CD4-positive, alpha-beta memory T cell (primary cell): Measurements from ENCODE around the gene FHAD1. TPM values are rescaled to one million over a fixed set of nuclear protein-coding genes. Genes with fewer than 3 reads are reported as not detected.
"Not testable (repeated sequence)": the region's sequence is repeated elsewhere in the genome, so short reads cannot be mapped to it uniquely, and the experiment has no call there.

Source experiments
- CTCF ChIA-PET: fragments of 350-600 bp; sonication (Branson Sonifier 250); formaldehyde crosslinking; loops from one replicate; lab custom pipeline; 2021; ENCODE audit warnings: inconsistent platforms; ENCODE audit not compliant: partially characterized antibody; lab: Charles Lee
- POLR2A ChIA-PET: fragments of 350-600 bp; sonication (Branson Sonifier 250); formaldehyde crosslinking; loops from one replicate; lab custom pipeline; 2021; ENCODE audit not compliant: partially characterized antibody; lab: Charles Lee
- DNase-seq, 5 donors: peaks; one replicate each; pipeline versions ENCODE4 v3.0.0 to v3.0.0-alpha.2; 2020 to 2022; ENCODE audit warnings: mixed read lengths in 1 of 5
- H3K27ac ChIP-seq: one replicate; pipeline ENCODE4 v1.7.0; 2013; ENCODE audit warnings: low read depth, low read length
- H3K27me3 ChIP-seq: 2 replicates; pipeline ENCODE4 v1.7.0; 2013; ENCODE audit warnings: mild to moderate bottlenecking, low read length, moderate library complexity; ENCODE audit not compliant: insufficient read depth
- H3K36me3 ChIP-seq: 2 replicates; pipeline ENCODE4 v1.7.0; 2013; ENCODE audit warnings: mild to moderate bottlenecking, low read length, moderate library complexity; ENCODE audit not compliant: insufficient read depth
- H3K4me1 ChIP-seq: 2 replicates; pipeline ENCODE4 v1.7.0; 2013; ENCODE audit warnings: mild to moderate bottlenecking, low read length, moderate library complexity; ENCODE audit not compliant: insufficient read depth
- H3K4me3 ChIP-seq, 2 donors: one replicate each; pipeline ENCODE4 v1.7.0; 2013; ENCODE audit warnings: low read length in 2 of 2, mild to moderate bottlenecking in 1 of 2
- H3K9me3 ChIP-seq, 2 donors: one replicate each; pipeline ENCODE4 v1.7.0; 2013; ENCODE audit warnings: low read length in 2 of 2, control low read depth in 1 of 2; ENCODE audit not compliant: control insufficient read depth in 1 of 2
- H3K27ac Mint-ChIP-seq, 7 donors: one replicate each; pipeline ENCODE4 v1.8.0; 2020 to 2021; ENCODE audit warnings: mixed read lengths in 7 of 7, mild to moderate bottlenecking in 6 of 7, inconsistent platforms in 3 of 7, moderate library complexity in 3 of 7
- H3K27me3 Mint-ChIP-seq, 2 donors: one replicate each; pipeline ENCODE4 v1.8.0; 2020 to 2021; ENCODE audit warnings: mixed read lengths in 2 of 2
- H3K36me3 Mint-ChIP-seq, 2 donors: one replicate each; pipeline ENCODE4 v1.8.0; 2020 to 2021; ENCODE audit warnings: mixed read lengths in 2 of 2, inconsistent platforms in 1 of 2, mild to moderate bottlenecking in 1 of 2
- H3K4me1 Mint-ChIP-seq, 4 donors: one replicate each; pipeline ENCODE4 v1.8.0; 2020 to 2021; ENCODE audit warnings: mixed read lengths in 4 of 4, mild to moderate bottlenecking in 1 of 4
- H3K4me3 Mint-ChIP-seq, 8 donors: one replicate each; pipeline ENCODE4 v1.8.0; 2020 to 2021; ENCODE audit warnings: mixed read lengths in 8 of 8, mild to moderate bottlenecking in 7 of 8, moderate library complexity in 6 of 8, inconsistent platforms in 3 of 8
- H3K9me3 Mint-ChIP-seq, 8 donors: one replicate each; pipeline ENCODE4 v1.8.0; 2020 to 2021; ENCODE audit warnings: mixed read lengths in 8 of 8, mild to moderate bottlenecking in 5 of 8, inconsistent platforms in 3 of 8, moderate library complexity in 1 of 8
- intact Hi-C: fragments of 100-400 bp; cut with micrococcal nuclease; formaldehyde crosslinking; loops from one replicate; pipeline ENCODE4 v1.15.1; 2023
- polyA plus RNA-seq, 2 donors: library from polyadenylated mRNA; unstranded; fragments of 300-500 nt; fragmentation: Illumina TruSeq; gene quantifications; one replicate each; pipeline ENCODE4 v1.2.3, GENCODE V29; 2021
- total RNA-seq, 2 experiments: library from RNA; stranded (reverse); gene quantifications; one replicate each; pipeline ENCODE4 v1.2.3, GENCODE V29; 2021

The FHAD1 gene
- total and polyA plus RNA-seq, 4 experiments from 2014 or later, result 0.03 TPM; not detected in 3

DNA sequence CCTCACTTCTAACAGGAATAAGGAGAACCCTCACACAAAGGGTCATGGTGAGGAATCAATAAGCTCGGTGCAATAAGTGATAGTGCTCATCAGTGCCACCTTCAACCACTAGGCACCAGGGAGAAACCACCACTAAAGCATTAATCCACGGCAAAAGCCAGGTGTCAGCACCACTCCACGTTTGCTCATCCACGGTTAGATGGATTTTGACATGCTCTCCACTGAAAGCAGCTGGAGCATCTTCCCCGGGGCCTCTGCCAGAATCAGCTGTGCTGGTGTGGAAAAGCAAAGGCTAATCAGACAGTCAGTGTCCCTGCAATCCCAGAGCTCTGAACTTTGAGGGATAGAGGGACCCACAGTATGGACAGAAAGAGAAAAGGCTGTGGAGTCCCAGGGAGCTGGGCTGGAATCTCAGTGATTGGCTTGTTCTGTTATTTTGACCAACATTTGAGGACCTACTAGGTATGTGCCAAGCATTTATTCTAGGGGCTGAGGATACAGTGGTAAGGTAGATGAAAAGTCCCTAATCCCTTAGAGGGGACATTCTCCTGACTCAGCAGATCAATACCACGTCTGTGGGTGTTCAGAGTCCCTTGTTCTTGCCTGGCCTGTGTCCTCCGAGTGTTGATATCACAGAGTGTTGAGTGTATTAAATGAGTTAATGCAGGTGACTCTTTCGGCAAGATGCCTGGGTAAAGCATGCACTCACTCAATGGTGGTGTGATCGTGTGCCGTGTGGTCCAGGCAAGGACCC lies 41.3 kb downstream of the FHAD1 start:
- Histone ChIP-seq H3K27ac (no peak overlapping the region), H3K9me3 (no peaks in the 10 kb centered on the region), H3K4me1 (no peaks in the 10 kb centered on the region), H3K36me3 (no peaks in the 10 kb centered on the region), H3K4me3 (no peak overlapping the region), H3K27me3 (no peaks in the 10 kb centered on the region)
- H3K4me3 Mint-ChIP-seq, result no peak overlapping the region
- H3K9me3 Mint-ChIP-seq, result peaks cover 0 to 5% (median 0%) of the 10 kb centered on the region in 8 donors
- H3K36me3 Mint-ChIP-seq, result no peaks in the 10 kb centered on the region
- ChIA-PET POLR2A (no interaction called here), CTCF (interaction anchor here (1.0 kb wide), 1 partner anchor 160 kb away, joined by 3 read pairs; no protein-coding TSS in a partner anchor)
- DNase-seq, result no peak
- peaks cover 11 to 16% of the 10 kb centered on the region in 2 donors for H3K27me3 Mint-ChIP-seq
- no peaks in the 10 kb centered on the region for H3K4me1 Mint-ChIP-seq
- no peak overlapping the region for H3K27ac Mint-ChIP-seq
- intact Hi-C loops, result no loop called here

- H3K27me3 ChIP-seq, result no peaks in the 10 kb centered on the region
- ChIA-PET CTCF (no interaction called here), POLR2A (no interaction called here)
- Mint-ChIP-seq H3K27me3 (peaks cover 11 to 16% of the 10 kb centered on the region in 2 donors), H3K27ac (no peak overlapping the region), H3K4me3 (no peak overlapping the region), H3K9me3 (peaks cover 0 to 5% (median 0%) of the 10 kb centered on the region in 8 donors), H3K4me1 (no peaks in the 10 kb centered on the region), H3K36me3 (no peaks in the 10 kb centered on the region)
- no peak for DNase-seq
- H3K4me3 ChIP-seq, result no peak overlapping the region
- H3K4me1 ChIP-seq, result no peaks in the 10 kb centered on the region
- H3K36me3 ChIP-seq, result no peaks in the 10 kb centered on the region
- intact Hi-C loops, result no loop called here
- no peak overlapping the region for H3K27ac ChIP-seq
- H3K9me3 ChIP-seq, result no peaks in the 10 kb centered on the region
Measured at GRCh38 chr1:15289251-15289651, 42.2 kb downstream of the FHAD1 start.

GRCh38 chr1:15290382-15290781 lies 43.4 kb downstream of the FHAD1 start:
- ChIA-PET CTCF (no interaction called here), POLR2A (no interaction called here)
- H3K27me3 Mint-ChIP-seq, result peaks cover 8 to 18% of the 10 kb centered on the region in 2 donors
- H3K4me1 ChIP-seq, result no peaks in the 10 kb centered on the region
- intact Hi-C loops, result no loop called here
- H3K27ac Mint-ChIP-seq, result no peak overlapping the region
- no peaks in the 10 kb centered on the region for H3K4me1 Mint-ChIP-seq
- H3K9me3 ChIP-seq, result no peaks in the 10 kb centered on the region
- H3K36me3 Mint-ChIP-seq, result no peaks in the 10 kb centered on the region
- no peaks in the 10 kb centered on the region for H3K36me3 ChIP-seq
- no peak overlapping the region for H3K27ac ChIP-seq
- no peak overlapping the region for H3K4me3 Mint-ChIP-seq
- H3K9me3 Mint-ChIP-seq, result peaks cover 0 to 5% (median 0%) of the 10 kb centered on the region in 8 donors
- H3K27me3 ChIP-seq, result no peaks in the 10 kb centered on the region
- H3K4me3 ChIP-seq, result no peak overlapping the region
- DNase-seq, result no peak

DNA sequence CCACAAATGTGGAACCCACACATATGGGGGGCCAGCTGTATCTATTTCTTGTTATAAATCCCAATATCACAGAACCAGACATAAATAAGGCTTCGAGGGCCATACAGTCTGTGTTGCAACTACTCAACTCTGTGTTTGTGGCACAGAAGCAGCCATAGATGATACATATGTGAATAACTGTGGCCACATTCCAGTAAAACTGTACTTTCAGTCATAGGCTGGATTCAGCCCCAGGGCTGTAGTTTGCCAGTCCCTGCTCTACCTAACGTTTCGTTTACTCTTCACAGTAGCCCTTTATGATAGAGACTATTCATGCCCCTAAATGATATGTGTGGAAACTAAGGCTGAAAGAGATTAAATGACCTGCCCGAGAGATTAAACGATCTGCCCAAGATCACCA lies 48.7 kb downstream of the FHAD1 start:
- Mint-ChIP-seq H3K27ac (no peak overlapping the region), H3K36me3 (no peaks in the 10 kb centered on the region), H3K27me3 (peaks cover 2 to 3% of the 10 kb centered on the region in 2 donors), H3K9me3 (peaks cover 0 to 3% (median 0%) of the 10 kb centered on the region in 8 donors), H3K4me3 (no peak overlapping the region), H3K4me1 (no peaks in the 10 kb centered on the region)
- Histone ChIP-seq H3K36me3 (no peaks in the 10 kb centered on the region), H3K27ac (no peak overlapping the region), H3K4me3 (no peak overlapping the region), H3K27me3 (no peaks in the 10 kb centered on the region), H3K9me3 (no peaks in the 10 kb centered on the region), H3K4me1 (no peaks in the 10 kb centered on the region)
- ChIA-PET POLR2A (no interaction called here), CTCF (interaction anchor here (1.0 kb wide), 1 partner anchor 9 kb away, joined by 4 read pairs; no protein-coding TSS in a partner anchor)
- intact Hi-C loops, result no loop called here
- no peak for DNase-seq

DNA sequence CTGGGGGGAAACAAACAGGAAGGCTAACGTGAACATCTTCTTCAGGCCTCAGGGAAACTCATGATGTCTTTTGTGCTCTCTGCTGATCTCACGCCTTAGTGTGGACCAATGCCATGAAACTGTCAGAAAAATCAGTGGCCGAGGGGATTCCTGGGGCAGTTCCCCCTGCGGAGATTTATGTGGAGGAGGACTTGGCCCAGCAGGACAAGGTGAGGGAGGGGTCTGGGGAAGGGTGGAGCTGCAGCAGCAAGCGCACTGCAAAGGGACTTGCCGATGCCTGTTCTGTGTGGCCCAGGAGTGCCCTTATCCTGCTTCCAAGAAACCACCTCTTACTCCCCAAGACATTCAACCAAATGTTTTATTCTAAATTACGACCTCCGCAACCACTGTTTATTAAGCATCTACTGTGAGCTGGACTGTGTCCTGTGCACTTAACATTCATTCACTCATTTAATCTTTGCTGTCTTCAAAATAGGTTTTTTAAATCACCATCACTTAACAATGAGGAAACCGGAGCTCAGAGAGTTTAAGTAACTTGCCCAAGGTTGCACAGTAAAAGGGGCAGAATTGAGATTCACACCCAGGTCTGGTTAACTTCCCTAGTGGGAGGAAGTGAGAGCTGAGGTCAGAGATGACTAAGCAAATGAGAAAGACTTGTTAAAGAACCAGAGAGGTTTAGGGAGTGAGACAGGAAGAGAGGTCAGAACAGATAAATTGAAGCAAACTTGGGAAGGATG lies 49.7 kb downstream of the FHAD1 start:
- intact Hi-C loops, result no loop called here
- Histone ChIP-seq H3K27me3 (no peaks in the 10 kb centered on the region), H3K27ac (no peak overlapping the region), H3K4me1 (no peaks in the 10 kb centered on the region), H3K9me3 (no peaks in the 10 kb centered on the region), H3K4me3 (no peak overlapping the region), H3K36me3 (no peaks in the 10 kb centered on the region)
- ChIA-PET CTCF (interaction anchor here (0.7 to 1.0 kb wide), 2 partner anchors 8 to 152 kb away, joined by 3 to 4 read pairs; no protein-coding TSS in a partner anchor), POLR2A (no interaction called here)
- H3K27me3 Mint-ChIP-seq, result peaks cover 2 to 3% of the 10 kb centered on the region in 2 donors
- peaks cover 0 to 3% (median 0%) of the 10 kb centered on the region in 8 donors for H3K9me3 Mint-ChIP-seq
- H3K27ac Mint-ChIP-seq, result no peak overlapping the region
- no peak for DNase-seq
- no peaks in the 10 kb centered on the region for H3K4me1 Mint-ChIP-seq
- H3K36me3 Mint-ChIP-seq, result no peaks in the 10 kb centered on the region
- H3K4me3 Mint-ChIP-seq, result no peak overlapping the region

DNA sequence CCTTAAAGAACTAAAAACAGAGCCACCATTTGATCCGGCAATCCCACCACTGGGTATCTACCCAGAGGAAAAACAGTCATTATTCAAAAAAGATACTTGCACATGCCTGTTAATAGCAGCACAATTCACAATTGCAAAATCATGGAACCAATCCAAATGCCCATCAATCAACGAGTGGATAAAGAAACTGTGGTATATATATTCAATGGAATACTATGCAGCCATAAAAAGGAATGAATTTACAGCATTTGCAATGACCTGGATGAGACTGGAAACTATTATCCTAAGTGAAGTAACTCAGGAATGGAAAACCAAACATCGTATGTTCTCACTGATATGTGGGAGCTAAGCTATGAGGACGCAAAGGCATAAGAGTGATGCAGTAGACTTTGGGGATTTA lies 51.0 kb downstream of the FHAD1 start:
- H3K4me1 ChIP-seq, H3K4me3 Mint-ChIP-seq, H3K4me1 Mint-ChIP-seq, H3K4me3 ChIP-seq, H3K27me3 Mint-ChIP-seq, DNase-seq, H3K36me3 ChIP-seq, POLR2A ChIA-PET, H3K27ac ChIP-seq, H3K9me3 Mint-ChIP-seq, H3K9me3 ChIP-seq, intact Hi-C loops, H3K27ac Mint-ChIP-seq, H3K27me3 ChIP-seq, CTCF ChIA-PET, H3K36me3 Mint-ChIP-seq: not testable (repeated sequence)

- POLR2A ChIA-PET, result no interaction called here
Measured at GRCh38 chr1:15299179-15299578, 52.2 kb downstream of the FHAD1 start.

More at GRCh38 chr1:15299179-15299578, 52.2 kb downstream of the FHAD1 start:
- Histone ChIP-seq H3K4me3 (no peak overlapping the region), H3K27me3 (no peaks in the 10 kb centered on the region), H3K4me1 (no peaks in the 10 kb centered on the region), H3K36me3 (no peaks in the 10 kb centered on the region), H3K27ac (no peak overlapping the region), H3K9me3 (no peaks in the 10 kb centered on the region)
- Mint-ChIP-seq H3K27me3 (peaks cover 2 to 4% of the 10 kb centered on the region in 2 donors), H3K27ac (no peak overlapping the region), H3K4me3 (no peak overlapping the region), H3K36me3 (no peaks in the 10 kb centered on the region), H3K4me1 (no peaks in the 10 kb centered on the region), H3K9me3 (peaks cover 0 to 3% (median 0%) of the 10 kb centered on the region in 8 donors)
- intact Hi-C loops, result no loop called here
- DNase-seq, result no peak
- CTCF ChIA-PET, result interaction anchor here (2.7 kb wide), 1 partner anchor 170 kb away, joined by 11 read pairs; no protein-coding TSS in a partner anchor
